ENCODE measurements around the gene RUVBL1. TPM values are rescaled to one million over a fixed set of nuclear protein-coding genes. Genes with fewer than 3 reads are reported as not detected.

Gene RUVBL1
- total RNA-seq, 1 experiment from 2014 or later = 115 TPM

- BruUV-seq (replicated peaks) = no TSS peak
- H3F3A ChIP-seq (ENCODE audit: insufficient read depth, low read depth) = peaks cover 52% of the 10 kb centered on the region
- POLR2A ChIA-PET (ENCODE audit: unreplicated experiment) = interaction anchor here (0.6 kb wide), 1 partner anchor 10 kb away, joined by 4 read pairs; no protein-coding TSS in a partner anchor
- H3K4me1 ChIP-seq (replicated peaks; ENCODE audit: insufficient read depth) = no peaks in the 10 kb centered on the region
- intact Hi-C loops (cut with micrococcal nuclease; ENCODE audit: unreplicated experiment) = no loop called here
- H4K20me1 ChIP-seq (ENCODE audit: insufficient read depth) = peaks cover 74% of the 10 kb centered on the region
- no peak overlapping the region for H3K4me3 ChIP-seq
- no peaks in the 10 kb centered on the region for H3K27me3 ChIP-seq (ENCODE audit: insufficient read depth, low read depth)
- H3K27ac ChIP-seq = no peak overlapping the region
- H3K79me2 ChIP-seq (ENCODE audit: low read depth) = no peaks in the 10 kb centered on the region
- CTCF ChIA-PET = no interaction called here
- no peaks in the 10 kb centered on the region for H3K9me2 ChIP-seq (ENCODE audit: insufficient read depth)
- TF ChIP-seq EZH2 (IDR thresholded peaks at IDR 0.05; ENCODE audit: low read depth) = no peak
- TF ChIP-seq, protein P1, sequence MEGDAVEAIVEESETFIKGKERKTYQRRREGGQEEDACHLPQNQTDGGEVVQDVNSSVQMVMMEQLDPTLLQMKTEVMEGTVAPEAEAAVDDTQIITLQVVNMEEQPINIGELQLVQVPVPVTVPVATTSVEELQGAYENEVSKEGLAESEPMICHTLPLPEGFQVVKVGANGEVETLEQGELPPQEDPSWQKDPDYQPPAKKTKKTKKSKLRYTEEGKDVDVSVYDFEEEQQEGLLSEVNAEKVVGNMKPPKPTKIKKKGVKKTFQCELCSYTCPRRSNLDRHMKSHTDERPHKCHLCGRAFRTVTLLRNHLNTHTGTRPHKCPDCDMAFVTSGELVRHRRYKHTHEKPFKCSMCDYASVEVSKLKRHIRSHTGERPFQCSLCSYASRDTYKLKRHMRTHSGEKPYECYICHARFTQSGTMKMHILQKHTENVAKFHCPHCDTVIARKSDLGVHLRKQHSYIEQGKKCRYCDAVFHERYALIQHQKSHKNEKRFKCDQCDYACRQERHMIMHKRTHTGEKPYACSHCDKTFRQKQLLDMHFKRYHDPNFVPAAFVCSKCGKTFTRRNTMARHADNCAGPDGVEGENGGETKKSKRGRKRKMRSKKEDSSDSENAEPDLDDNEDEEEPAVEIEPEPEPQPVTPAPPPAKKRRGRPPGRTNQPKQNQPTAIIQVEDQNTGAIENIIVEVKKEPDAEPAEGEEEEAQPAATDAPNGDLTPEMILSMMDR (conservative IDR thresholded peaks at IDR 0.05) = no peak
- H3K9me3 ChIP-seq (ENCODE audit: insufficient read depth, low read depth) = no peaks in the 10 kb centered on the region
- no peak overlapping the region for H3K4me2 ChIP-seq
- no peak for DNase-seq
- peaks cover 42% of the 10 kb centered on the region for H3K36me3 ChIP-seq (ENCODE audit: low read depth)
- no peak overlapping the region for H2AFZ ChIP-seq
Observed at GRCh38 chr3:128071771-128072453, 51.7 kb downstream of the RUVBL1 start.

DNA sequence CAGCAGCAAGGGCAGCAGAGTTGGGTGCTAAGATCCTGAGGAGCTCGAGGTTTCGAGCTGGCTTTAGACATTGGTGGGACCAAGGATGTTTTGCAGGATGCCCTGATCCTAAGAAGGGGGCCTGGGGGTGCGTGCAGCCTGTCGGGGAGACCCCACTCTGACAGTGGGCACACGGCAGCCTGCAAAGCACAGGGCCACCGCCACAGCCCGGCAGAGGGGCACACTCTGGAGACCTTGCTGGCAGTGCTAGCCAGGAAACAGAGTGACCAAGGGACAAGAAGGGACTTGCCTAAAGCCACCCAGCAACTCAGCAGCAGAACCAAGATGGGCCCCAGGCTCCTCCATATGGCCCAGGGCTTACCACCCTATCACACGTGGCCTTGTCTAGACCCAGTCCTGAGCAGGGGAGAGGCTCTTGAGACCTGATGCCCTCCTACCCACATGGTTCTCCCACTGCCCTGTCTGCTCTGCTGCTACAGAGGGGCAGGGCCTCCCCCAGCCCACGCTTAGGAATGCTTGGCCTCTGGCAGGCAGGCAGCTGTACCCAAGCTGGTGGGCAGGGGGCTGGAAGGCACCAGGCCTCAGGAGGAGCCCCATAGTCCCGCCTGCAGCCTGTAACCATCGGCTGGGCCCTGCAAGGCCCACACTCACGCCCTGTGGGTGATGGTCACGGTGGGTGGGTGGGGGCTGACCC, 52.6 kb downstream of the RUVBL1 start:
- no peaks in the 10 kb centered on the region for H3K79me2 ChIP-seq (ENCODE audit: low read depth)
- no peaks in the 10 kb centered on the region for H3K9me2 ChIP-seq (ENCODE audit: insufficient read depth)
- ChIA-PET CTCF (no interaction called here), POLR2A (ENCODE audit: unreplicated experiment) (interaction anchor here (0.6 kb wide), 1 partner anchor 10 kb away, joined by 4 read pairs; no protein-coding TSS in a partner anchor)
- no peak overlapping the region for H3K4me3 ChIP-seq
- H3K27ac ChIP-seq = no peak overlapping the region
- H3K9me3 ChIP-seq (ENCODE audit: insufficient read depth, low read depth) = no peaks in the 10 kb centered on the region
- no peaks in the 10 kb centered on the region for H3K4me1 ChIP-seq (replicated peaks; ENCODE audit: insufficient read depth)
- H2AFZ ChIP-seq = no peak overlapping the region
- H3F3A ChIP-seq (ENCODE audit: insufficient read depth, low read depth) = peaks cover 60% of the 10 kb centered on the region
- peaks cover 78% of the 10 kb centered on the region for H4K20me1 ChIP-seq (ENCODE audit: insufficient read depth)
- peaks cover 46% of the 10 kb centered on the region for H3K36me3 ChIP-seq (ENCODE audit: low read depth)
- intact Hi-C loops (cut with micrococcal nuclease; ENCODE audit: unreplicated experiment) = no loop called here
- H3K27me3 ChIP-seq (ENCODE audit: insufficient read depth, low read depth) = no peaks in the 10 kb centered on the region
- BruUV-seq (replicated peaks) = TSS peak; percentile 25
- H3K4me2 ChIP-seq = no peak overlapping the region
- DNase-seq = no peak
- TF ChIP-seq, protein P1 (conservative IDR thresholded peaks at IDR 0.05) = no peak
- TF ChIP-seq EZH2 (IDR thresholded peaks at IDR 0.05; ENCODE audit: low read depth) = no peak

DNA sequence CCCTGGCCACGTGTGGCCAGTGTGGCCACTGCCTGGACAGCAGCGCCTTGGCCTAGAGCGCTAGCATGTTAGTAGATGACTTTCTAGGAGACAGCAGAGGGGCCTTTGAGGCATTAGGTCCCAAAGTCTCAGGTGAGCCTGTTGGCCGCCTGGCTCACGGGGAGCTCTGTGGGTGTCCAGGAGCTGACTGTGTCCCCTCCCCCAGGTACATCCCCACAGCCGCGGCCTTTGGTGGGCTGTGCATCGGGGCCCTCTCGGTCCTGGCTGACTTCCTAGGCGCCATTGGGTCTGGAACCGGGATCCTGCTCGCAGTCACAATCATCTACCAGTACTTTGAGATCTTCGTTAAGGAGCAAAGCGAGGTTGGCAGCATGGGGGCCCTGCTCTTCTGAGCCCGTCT, 54.3 kb downstream of the RUVBL1 start:
- ChIA-PET CTCF (interaction anchor here (0.7 kb wide), 1 partner anchor 1564 kb away, joined by 4 read pairs; no protein-coding TSS in a partner anchor), POLR2A (ENCODE audit: unreplicated experiment) (no interaction called here)
- peaks cover 58% of the 10 kb centered on the region for H3F3A ChIP-seq (ENCODE audit: insufficient read depth, low read depth)
- H3K79me2 ChIP-seq (ENCODE audit: low read depth) = no peaks in the 10 kb centered on the region
- no peak overlapping the region for H3K27ac ChIP-seq
- DNase-seq = no peak
- H3K4me3 ChIP-seq = no peak overlapping the region
- H3K4me2 ChIP-seq = no peak overlapping the region
- no TSS peak for BruUV-seq (replicated peaks)
- intact Hi-C loops (cut with micrococcal nuclease; ENCODE audit: unreplicated experiment) = no loop called here
- H3K4me1 ChIP-seq (replicated peaks; ENCODE audit: insufficient read depth) = no peaks in the 10 kb centered on the region
- no peak overlapping the region for H2AFZ ChIP-seq
- H4K20me1 ChIP-seq (ENCODE audit: insufficient read depth) = peaks cover 81% of the 10 kb centered on the region
- peaks cover 52% of the 10 kb centered on the region for H3K36me3 ChIP-seq (ENCODE audit: low read depth)
- no peaks in the 10 kb centered on the region for H3K9me2 ChIP-seq (ENCODE audit: insufficient read depth)
- TF ChIP-seq, protein P1 (conservative IDR thresholded peaks at IDR 0.05) = no peak
- no peak for TF ChIP-seq EZH2 (IDR thresholded peaks at IDR 0.05; ENCODE audit: low read depth)
- no peaks in the 10 kb centered on the region for H3K27me3 ChIP-seq (ENCODE audit: insufficient read depth, low read depth)
- H3K9me3 ChIP-seq (ENCODE audit: insufficient read depth, low read depth) = no peaks in the 10 kb centered on the region
